ENCODE results near the gene PRKG1.

Gene PRKG1

DNA sequence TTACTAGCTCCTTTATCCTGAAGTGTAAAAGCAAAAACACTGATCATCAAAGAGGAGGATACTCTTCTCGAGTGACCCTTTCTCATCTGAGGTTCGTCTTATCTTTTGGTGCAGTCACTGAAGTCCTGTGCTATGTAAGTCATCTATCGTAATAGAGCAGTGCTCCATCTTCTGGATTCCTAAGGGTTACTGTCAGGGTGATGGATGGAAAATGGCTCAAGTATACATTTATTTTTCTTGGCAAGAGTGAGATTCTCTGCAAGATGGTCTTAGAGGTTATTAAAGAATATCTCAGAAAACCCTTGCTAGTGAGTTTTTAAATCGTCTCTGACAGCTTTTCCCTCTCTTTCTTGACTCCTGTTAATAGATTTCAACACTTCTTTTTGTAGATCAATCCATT, 12.4 kb downstream of the PRKG1 start:
- H3K27me3 Mint-ChIP-seq, result peaks cover 1% of the 10 kb centered on the region
- H3K4me3 Mint-ChIP-seq, result no peak overlapping the region
- H3K27ac Mint-ChIP-seq, result no peak overlapping the region
- no peaks in the 10 kb centered on the region for H3K4me1 Mint-ChIP-seq (ENCODE audit: low read depth)
- no peaks in the 10 kb centered on the region for H3K9me3 Mint-ChIP-seq (ENCODE audit: low read depth)
- H3K36me3 Mint-ChIP-seq, result no peaks in the 10 kb centered on the region

DNA sequence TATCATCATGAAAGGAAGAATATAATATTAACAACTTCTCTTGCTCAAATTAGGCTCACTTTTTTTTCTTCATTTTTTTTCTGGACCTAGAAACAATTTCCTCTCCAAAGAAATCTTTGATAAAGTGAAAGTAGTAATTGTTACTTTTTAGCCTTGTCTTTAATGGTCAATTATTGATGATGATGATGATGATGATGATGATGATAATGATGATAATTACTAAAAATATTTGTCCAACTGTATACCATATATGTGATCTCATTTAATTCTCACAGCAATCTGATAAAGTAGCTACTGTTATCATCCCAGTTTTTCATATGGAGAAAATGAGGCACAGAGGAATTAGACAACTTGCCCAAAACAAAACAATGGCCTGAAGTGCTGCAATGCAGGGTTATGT, 12.8 kb downstream of the PRKG1 start:
- Mint-ChIP-seq H3K4me1 (ENCODE audit: low read depth) (no peaks in the 10 kb centered on the region), H3K4me3 (no peak overlapping the region), H3K27ac (no peak overlapping the region), H3K36me3 (no peaks in the 10 kb centered on the region), H3K9me3 (ENCODE audit: low read depth) (no peaks in the 10 kb centered on the region), H3K27me3 (peaks cover 1% of the 10 kb centered on the region)

GRCh38 chr10:51090190-51090589, 15.9 kb downstream of the PRKG1 start:
- no peaks in the 10 kb centered on the region for H3K36me3 Mint-ChIP-seq
- no peaks in the 10 kb centered on the region for H3K27me3 Mint-ChIP-seq
- H3K9me3 Mint-ChIP-seq (ENCODE audit: low read depth), result no peaks in the 10 kb centered on the region
- no peak overlapping the region for H3K4me3 Mint-ChIP-seq
- H3K4me1 Mint-ChIP-seq (ENCODE audit: low read depth), result no peaks in the 10 kb centered on the region
- H3K27ac Mint-ChIP-seq, result no peak overlapping the region

GRCh38 chr10:51092402-51092801, 18.1 kb downstream of the PRKG1 start:
- Mint-ChIP-seq H3K4me3 (no peak overlapping the region), H3K36me3 (no peaks in the 10 kb centered on the region), H3K4me1 (ENCODE audit: low read depth) (no peaks in the 10 kb centered on the region), H3K27ac (no peak overlapping the region), H3K9me3 (ENCODE audit: low read depth) (no peaks in the 10 kb centered on the region), H3K27me3 (no peaks in the 10 kb centered on the region)

GRCh38 chr10:51095444-51095843, 21.2 kb downstream of the PRKG1 start:
- no peaks in the 10 kb centered on the region for H3K4me1 Mint-ChIP-seq (ENCODE audit: low read depth)
- H3K27me3 Mint-ChIP-seq, result peaks cover 1% of the 10 kb centered on the region
- no peaks in the 10 kb centered on the region for H3K36me3 Mint-ChIP-seq
- H3K9me3 Mint-ChIP-seq (ENCODE audit: low read depth), result no peaks in the 10 kb centered on the region
- no peak overlapping the region for H3K27ac Mint-ChIP-seq
- H3K4me3 Mint-ChIP-seq, result no peak overlapping the region

DNA sequence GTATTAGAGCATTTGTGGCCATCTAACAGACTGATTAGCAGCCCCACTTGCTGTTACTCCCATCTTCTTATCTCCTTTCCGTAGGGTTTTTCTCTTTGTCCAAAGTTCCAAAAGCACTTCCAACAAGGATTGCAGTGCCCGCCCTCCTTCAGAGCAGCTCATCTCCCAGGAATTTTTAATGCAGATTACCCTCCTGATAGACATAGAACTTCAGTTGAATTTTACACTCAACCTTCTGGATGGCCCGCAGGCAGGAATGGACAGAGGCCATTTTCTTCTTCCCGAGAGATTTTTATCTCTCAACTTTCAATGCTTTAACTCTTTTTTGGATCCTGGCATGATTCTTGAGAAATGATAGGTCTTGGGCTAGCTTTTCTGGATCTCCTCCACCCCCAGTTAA, 23.3 kb downstream of the PRKG1 start:
- H3K36me3 Mint-ChIP-seq, result no peaks in the 10 kb centered on the region
- no peak overlapping the region for H3K27ac Mint-ChIP-seq
- no peak overlapping the region for H3K4me3 Mint-ChIP-seq
- peaks cover 1% of the 10 kb centered on the region for H3K27me3 Mint-ChIP-seq
- no peaks in the 10 kb centered on the region for H3K4me1 Mint-ChIP-seq (ENCODE audit: low read depth)
- H3K9me3 Mint-ChIP-seq (ENCODE audit: low read depth), result no peaks in the 10 kb centered on the region

DNA sequence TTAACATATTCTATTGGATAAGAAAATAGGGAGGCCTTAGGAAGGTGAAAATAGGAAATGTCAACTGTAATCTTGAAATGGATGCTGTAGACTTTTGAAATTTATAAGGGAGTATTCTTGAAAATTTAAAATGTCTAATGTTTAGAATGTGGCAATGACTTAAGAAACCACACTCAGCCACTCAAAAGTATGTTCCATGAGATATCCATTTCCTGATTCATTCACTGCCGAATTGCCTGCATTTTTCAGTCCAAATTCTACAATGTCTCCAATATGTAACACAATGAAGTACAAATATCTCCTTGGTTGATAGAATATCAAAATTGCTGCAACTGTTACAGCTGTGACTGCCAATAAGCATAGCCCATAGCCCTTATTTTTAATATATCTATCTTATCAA, 25.9 kb downstream of the PRKG1 start:
- Mint-ChIP-seq H3K36me3 (no peaks in the 10 kb centered on the region), H3K27me3 (peaks cover 1% of the 10 kb centered on the region), H3K4me3 (no peak overlapping the region), H3K27ac (no peak overlapping the region), H3K4me1 (ENCODE audit: low read depth) (no peaks in the 10 kb centered on the region), H3K9me3 (ENCODE audit: low read depth) (no peaks in the 10 kb centered on the region)

DNA sequence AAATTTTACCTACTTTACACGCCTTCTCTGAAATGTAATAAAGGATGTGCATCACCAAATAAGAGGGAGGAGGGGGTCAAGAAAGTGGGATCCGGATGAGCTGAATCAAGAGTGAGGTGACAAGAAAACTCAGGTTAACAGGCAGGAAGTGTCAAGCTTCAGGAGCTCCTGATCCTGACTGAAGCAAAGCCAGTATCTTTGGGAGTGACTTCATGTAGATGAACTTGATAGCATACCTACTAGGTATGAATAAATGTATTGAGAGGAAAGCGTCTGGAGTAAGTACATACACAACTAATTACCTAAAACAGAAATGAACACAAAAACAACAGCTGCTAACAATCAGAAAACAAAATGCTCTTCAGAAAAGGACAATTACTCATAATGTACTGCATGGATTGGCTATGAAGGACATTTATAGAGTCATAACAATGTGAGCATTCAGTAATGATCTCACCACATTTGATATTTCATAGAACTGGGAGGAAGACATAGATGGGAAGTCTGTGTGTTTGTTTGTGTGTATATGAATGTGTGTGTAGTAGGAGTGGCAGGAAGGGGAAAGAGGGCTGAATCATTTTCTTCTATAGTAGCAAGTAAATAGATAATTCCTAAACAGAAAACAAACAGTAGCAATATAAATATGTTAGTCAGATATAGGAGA, 29.4 kb downstream of the PRKG1 start:
- Mint-ChIP-seq H3K36me3 (no peaks in the 10 kb centered on the region), H3K9me3 (ENCODE audit: low read depth) (no peaks in the 10 kb centered on the region), H3K4me3 (no peak overlapping the region)

DNA sequence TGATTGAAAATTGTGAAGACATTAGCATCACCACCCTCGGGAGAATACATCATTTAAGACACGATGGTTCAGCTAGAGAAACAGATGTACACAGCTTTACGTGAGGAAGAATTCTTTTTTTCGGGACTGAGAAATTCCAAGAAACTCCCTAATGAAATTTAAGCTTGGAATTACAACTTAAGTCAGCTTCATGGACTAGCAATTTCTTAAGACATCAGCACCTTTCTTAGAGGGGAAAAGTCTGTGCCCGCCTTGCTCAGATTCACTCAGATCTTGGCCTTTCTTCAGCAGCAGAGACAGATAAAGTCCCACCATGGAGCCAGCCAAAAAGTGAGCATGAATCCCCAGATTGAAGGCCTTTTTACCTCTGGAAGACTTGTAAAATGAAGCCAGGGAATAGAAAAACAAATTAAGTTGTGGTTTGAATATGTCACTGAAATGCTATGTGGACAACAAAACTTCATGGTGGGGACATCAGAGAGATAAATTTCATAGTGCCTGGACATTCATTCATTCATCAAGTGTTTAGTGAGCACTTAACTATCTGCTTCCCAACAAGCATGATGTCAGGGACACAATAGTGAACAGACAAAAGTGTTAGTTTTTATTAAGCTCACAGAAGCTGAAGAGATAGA, 32.1 kb downstream of the PRKG1 start:
- no peaks in the 10 kb centered on the region for H3K36me3 Mint-ChIP-seq

More for the DNA sequence above, 29.4 kb downstream of the PRKG1 start:
- Mint-ChIP-seq H3K27me3 (peaks cover 2% of the 10 kb centered on the region), H3K4me1 (ENCODE audit: low read depth) (no peaks in the 10 kb centered on the region), H3K27ac (no peak overlapping the region)

GRCh38 chr10:51108406-51108805, 34.1 kb downstream of the PRKG1 start:
- peaks cover 2% of the 10 kb centered on the region for H3K27me3 Mint-ChIP-seq
- no peak overlapping the region for H3K4me3 Mint-ChIP-seq
- no peaks in the 10 kb centered on the region for H3K36me3 Mint-ChIP-seq
- H3K9me3 Mint-ChIP-seq (ENCODE audit: low read depth), result no peaks in the 10 kb centered on the region
- no peak overlapping the region for H3K27ac Mint-ChIP-seq
- H3K4me1 Mint-ChIP-seq (ENCODE audit: low read depth), result no peaks in the 10 kb centered on the region

More for the DNA sequence above, 32.1 kb downstream of the PRKG1 start:
- Mint-ChIP-seq H3K4me3 (no peak overlapping the region), H3K27me3 (peaks cover 2% of the 10 kb centered on the region), H3K4me1 (ENCODE audit: low read depth) (no peaks in the 10 kb centered on the region), H3K9me3 (ENCODE audit: low read depth) (no peaks in the 10 kb centered on the region), H3K27ac (no peak overlapping the region)

DNA sequence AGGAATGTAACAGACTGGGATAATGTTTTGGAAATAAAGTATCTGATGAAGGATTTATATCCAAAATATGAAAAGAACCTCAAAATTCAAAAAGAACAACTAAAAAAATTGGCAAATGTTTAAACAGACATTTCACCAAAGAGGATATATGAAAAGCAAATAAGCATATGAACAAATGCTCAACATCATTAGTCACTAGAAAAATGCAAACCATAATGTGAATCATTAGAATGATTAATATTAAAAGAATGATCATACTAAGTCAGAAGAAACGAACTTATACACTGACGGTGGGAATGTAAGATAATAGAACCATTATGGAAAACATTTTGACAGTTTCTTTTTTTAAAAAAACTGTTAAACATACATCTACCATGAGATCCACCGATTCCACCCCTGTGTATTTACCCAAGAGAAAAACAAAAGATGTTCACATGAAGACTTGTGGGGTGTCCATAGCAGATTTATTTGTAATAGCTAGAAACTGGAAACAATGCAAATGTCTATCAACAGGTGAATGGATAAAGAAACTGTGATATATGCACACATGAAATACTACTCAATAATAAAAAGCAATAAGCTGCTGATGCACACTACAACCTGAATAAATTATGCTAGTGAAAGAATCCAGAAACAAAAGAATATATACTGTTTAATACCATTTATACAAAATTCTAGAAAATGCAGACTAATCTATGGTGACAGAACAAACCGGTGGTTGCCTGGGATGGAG, 35.7 kb downstream of the PRKG1 start:
- no peaks in the 10 kb centered on the region for H3K4me1 Mint-ChIP-seq (ENCODE audit: low read depth)

DNA sequence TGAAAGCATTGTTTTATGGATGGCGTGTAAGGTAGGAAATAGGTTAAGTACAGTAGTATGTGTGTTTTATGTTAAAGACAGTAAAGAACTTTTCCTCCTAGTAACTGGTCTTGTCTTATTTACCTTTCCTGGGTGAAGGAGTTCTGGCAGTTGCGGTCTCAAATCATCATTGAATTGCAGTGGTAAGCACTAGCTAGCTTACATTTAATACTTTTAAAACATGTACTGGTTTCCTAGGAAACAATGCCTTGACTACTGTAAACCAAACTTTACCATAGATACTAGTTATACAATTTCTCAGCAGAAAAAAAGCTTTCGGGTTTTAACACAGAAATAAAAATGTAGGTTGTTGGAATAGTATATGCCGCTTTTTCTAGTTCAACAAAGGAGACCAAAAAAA, 37.7 kb downstream of the PRKG1 start:
- Mint-ChIP-seq H3K36me3 (no peaks in the 10 kb centered on the region), H3K4me1 (ENCODE audit: low read depth) (no peaks in the 10 kb centered on the region), H3K4me3 (no peak overlapping the region), H3K27me3 (peaks cover 2% of the 10 kb centered on the region), H3K27ac (no peak overlapping the region), H3K9me3 (ENCODE audit: low read depth) (no peaks in the 10 kb centered on the region)

More for the DNA sequence above, 35.7 kb downstream of the PRKG1 start:
- no peak overlapping the region for H3K4me3 Mint-ChIP-seq
- no peaks in the 10 kb centered on the region for H3K36me3 Mint-ChIP-seq
- no peak overlapping the region for H3K27ac Mint-ChIP-seq
- peaks cover 2% of the 10 kb centered on the region for H3K27me3 Mint-ChIP-seq
- H3K9me3 Mint-ChIP-seq (ENCODE audit: low read depth), result no peaks in the 10 kb centered on the region

- Mint-ChIP-seq H3K4me1 (ENCODE audit: low read depth) (no peaks in the 10 kb centered on the region), H3K27ac (no peak overlapping the region), H3K27me3 (peaks cover 2% of the 10 kb centered on the region), H3K9me3 (ENCODE audit: low read depth) (no peaks in the 10 kb centered on the region), H3K4me3 (no peak overlapping the region), H3K36me3 (no peaks in the 10 kb centered on the region)
Measured at GRCh38 chr10:51113007-51113406, 38.7 kb downstream of the PRKG1 start.

- Mint-ChIP-seq H3K4me1 (ENCODE audit: low read depth) (no peaks in the 10 kb centered on the region), H3K4me3 (no peak overlapping the region), H3K36me3 (no peaks in the 10 kb centered on the region), H3K9me3 (ENCODE audit: low read depth) (no peaks in the 10 kb centered on the region), H3K27ac (no peak overlapping the region), H3K27me3 (no peaks in the 10 kb centered on the region)
Measured at GRCh38 chr10:51117053-51117660, 42.9 kb downstream of the PRKG1 start.

- Mint-ChIP-seq H3K27ac (no peak overlapping the region), H3K9me3 (ENCODE audit: low read depth) (no peaks in the 10 kb centered on the region), H3K36me3 (no peaks in the 10 kb centered on the region), H3K27me3 (no peaks in the 10 kb centered on the region), H3K4me3 (no peak overlapping the region), H3K4me1 (ENCODE audit: low read depth) (no peaks in the 10 kb centered on the region)
Measured at GRCh38 chr10:51117794-51118193, 43.5 kb downstream of the PRKG1 start.
